GM21381 (cell line): ENCODE results near the gene ERLIN1.

Source experiments
- ATAC-seq: cut with Tn5 transposase; IDR thresholded peaks from one replicate; pipeline ENCODE4 v1.9.1; 2021; ENCODE audit warnings: mild to moderate bottlenecking, moderate library complexity; ENCODE audit not compliant: unreplicated experiment

The ERLIN1 gene

DNA sequence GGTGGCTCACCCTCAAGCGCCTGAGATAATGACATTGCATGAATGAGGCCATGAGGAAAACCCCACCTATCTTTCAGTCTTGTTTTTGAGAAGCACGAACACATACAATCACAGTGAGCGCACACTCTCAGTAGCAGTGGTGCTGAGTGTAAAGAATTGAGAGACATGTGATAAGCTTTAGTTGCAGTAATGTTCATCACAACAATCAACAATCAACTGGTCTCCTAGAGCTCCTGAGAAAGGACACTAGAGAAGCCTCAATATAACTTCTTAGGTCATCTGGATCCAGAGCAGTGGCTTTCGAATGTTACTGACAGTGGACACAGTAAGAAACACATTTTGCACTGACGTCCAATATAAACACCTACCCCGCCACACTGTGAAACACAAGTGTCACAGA lies 12.8 kb downstream of the ERLIN1 start:
- ATAC-seq, result no peak

DNA sequence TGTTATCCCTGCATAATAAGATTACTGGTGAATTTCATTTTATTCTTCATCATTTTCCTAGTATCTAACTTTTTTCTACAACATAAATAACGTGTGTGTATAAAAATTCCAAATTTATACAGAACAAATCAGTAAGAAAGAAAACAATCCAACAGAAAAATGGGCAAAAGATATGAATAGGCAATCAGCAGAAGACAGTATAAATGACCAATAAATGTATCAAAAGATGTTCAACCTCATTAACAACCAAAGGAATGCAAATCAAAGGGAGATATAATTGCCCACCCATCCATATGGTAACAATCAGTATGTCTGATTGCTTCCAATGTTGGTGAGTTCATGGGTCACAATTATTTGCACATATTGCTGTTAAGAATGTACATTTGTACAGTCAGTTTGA lies 13.5 kb downstream of the ERLIN1 start:
- ATAC-seq, result no peak

DNA sequence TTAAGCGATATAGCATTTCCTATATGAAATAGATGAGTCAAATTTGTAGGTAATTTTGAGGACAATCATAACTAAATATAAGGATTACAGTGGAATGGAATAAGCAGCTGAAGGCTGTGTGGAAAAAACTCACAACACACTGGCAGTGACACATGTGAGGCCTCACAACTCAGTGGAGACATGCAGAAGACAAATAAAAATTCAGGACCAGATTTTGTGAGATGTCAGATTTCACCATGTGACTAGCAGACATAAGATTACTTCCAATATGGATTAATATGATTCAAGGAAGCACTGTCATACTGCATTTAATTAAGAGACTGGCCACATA lies 17.6 kb downstream of the ERLIN1 start:
- ATAC-seq, result no peak

DNA sequence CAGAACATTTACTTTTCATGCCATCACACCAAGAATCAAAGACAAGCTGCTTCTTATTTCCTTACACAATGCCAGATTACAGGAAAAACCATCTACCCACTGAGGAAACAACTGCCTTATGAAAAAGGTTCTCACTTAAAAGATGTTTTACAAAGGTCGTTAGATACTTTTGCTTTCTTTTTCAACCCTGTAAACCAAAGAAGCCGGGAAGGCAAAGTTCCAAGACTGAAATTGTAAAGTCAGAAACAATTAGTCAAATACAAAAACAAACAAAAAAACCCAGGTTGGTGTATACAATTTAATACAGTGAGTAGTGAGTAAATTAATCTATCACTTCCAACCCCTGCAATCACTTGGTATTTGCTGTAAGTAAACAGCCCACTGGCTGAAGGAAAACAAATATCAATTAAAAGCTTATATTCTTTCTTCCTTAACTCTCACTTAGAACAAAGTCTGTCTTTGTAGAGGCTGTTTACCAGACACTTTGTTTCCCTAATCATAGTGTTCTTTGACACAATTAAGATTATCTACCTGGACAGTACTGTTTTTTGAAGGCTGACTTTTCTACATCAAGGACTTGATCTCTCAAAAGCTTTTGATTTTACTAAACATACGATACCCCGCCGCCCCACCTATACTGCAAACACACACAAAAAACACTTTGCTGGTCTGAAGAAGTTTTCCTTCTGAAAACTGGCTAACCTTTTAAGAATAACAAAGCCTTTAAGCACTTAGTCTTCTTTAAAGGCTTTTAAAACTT lies 18.1 kb downstream of the ERLIN1 start:
- ATAC-seq, result no peak

DNA sequence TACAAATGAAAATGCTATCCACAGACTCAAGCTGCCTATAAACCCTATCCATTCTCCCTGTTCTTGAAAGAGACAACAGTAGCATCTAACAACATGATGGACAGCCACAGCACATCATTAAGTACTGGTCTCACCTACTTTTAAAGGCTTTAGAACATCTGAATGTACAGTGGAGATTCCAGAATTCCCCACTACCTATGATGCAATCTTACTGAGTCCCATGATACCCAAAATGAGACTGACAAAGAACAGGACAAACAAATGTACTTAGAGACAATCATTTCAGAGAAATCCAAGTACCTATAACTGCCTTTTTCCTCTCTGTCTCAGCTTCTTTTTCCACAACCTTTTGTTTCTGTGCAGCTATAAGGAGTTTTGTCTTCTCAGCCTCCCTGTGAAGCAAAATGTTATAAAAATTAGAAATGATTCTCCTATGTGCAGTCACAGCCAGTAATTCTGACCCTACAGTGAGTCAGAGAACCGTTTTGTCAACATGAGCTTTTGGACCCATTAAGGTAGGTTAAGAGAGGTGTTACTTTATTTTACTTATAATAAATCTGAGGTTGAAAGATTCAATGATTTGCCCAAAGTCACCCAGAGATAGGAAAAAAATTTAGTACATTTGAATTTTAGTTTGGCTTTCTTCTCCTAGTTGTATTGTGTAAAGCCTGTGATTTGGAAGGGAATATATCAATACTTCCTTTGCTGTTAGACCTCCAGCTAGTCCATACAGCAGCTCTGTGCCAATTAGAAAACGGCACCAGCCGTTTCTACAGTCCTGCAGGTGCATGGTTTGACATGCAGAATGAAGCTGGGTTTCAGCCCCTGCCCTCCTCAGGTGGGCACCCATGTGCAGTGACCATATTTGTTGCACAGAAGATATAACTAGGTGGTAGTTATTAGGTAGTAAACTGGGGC lies 21.9 kb downstream of the ERLIN1 start:
- ATAC-seq, result no peak

DNA sequence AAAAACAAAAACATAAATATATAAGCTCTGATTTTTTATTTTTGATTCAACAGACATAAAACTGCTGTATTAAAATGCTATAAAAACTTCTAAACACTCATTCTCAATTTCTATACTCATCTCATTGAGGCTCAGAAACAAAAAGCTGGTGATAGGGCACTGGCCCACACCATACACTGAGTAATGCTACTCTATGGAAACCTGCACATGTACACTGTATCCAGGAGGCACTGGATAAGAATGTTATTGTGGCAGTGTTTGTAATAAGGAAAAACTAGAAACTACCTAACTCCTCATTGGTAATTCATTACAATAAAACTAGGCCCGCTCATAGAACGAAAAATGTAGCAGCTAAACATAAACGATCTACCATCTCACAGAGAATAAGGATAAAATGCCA lies 23.1 kb downstream of the ERLIN1 start:
- ATAC-seq, result no peak

DNA sequence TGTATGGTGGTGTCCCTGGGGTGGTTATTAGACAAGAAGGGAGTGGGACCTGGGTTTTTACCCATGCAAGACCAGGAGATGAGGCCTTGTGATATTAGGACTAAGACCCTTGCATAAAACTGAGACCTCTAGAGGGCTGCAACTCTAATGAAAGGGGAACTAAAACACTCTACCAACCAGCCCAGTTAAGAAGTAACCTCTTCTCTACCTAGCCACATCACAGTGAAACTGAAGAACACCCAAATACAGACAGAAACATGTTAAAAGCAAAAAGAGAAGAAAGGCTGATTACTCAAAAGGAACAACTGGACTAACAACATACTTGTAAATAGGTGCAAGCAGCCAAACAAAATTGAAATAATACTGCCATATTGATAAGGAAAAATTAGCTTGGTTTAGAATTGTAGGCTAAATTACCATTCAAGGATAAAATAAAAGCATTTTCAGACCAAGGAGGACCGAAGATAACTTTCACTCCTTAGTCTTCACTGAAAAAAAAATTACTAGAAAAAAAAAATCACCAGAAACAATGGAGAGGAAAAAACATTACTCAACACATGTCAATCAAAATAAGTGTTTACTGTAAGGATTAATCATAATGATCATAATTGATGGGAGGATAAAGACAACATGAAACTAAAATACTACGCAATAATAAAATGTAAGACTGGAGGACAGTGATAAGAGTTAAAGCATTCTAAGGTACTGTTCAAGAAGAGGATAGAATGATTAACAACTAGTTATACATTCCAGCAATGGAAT lies 27.6 kb downstream of the ERLIN1 start:
- ATAC-seq, result peak; percentile 90

DNA sequence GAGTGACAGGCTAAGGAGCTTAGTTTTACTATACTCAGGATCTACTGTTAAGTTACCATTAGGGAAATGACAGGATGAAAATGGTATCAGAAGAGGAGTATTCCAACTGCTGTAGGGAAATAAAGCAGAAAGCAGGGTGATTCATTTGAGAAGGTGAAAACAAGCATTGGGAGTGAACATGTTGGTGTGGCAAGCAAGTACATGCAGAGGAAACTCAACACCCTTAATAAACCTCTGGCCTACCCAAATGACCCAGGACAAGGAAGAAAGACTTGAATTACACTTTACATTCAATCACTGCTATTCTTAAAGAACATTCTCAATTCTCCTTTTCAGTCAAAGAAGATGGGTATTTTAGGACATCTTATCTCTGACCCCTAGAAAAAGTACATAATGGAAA lies 28.7 kb downstream of the ERLIN1 start:
- no peak for ATAC-seq

DNA sequence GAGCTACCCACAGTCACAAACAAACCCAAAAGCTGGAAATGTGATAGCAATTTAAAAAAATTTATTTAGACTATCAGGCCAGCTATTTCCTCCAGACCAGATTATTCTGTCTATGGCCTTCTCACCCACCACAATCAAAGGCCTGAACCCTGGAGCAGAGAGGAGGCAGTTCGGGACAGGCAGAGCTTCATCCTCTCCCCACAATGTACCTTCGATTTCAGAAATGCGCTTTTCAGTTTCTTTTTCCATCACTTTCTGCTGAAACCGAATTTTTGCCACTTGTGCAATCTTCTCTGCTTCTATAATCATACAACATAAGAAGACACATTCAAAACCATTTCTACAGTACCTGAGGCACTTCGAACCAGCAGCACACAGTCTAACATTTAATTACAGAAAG lies 29.9 kb downstream of the ERLIN1 start:
- ATAC-seq, result no peak

DNA sequence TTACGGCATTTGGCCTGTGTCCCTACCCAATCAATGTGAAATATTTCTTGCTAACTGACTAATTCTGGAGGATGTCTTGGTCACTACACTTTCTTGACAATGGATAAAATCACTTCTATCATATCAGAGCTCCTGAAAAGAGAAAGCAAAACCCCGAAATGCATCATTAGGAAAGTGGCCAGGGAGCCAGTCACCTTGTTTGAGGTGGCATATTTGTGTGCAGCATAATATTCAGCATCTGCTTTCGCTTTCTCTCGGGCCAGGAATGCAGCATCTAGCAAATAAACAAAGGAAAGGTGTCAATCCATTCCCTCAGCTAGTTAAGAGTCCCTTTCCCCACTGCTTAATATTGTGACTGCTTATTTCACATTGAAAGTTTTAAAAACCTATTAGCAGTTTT lies 31.2 kb downstream of the ERLIN1 start:
- no peak for ATAC-seq

DNA sequence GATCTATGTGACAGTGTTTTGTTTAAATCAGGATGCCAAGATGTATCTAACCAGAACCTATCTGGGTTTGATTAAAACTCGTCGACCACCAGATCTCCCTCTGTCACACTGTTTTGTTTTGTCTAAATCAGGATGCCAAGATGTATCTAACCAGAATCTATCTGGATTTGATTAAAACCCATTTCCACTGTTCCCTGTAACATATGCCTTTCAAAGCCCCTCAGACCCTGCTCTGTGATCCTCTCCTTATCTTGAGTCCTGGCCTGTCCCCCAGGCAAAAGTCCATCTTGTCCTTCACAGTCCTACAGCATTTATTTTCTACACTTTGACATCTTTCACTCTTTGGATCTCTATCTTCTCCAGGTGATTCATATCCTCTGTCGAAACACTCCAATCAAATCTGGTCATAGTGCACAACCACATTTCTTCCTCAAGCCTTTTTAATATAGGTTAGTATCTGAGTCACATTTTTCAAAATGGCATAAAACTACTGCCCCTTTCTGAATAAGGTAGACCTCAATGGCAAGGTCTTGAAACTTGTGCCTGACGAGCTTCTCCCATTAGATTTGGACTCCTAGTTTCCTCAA lies 32.5 kb downstream of the ERLIN1 start:
- ATAC-seq, result no peak

DNA sequence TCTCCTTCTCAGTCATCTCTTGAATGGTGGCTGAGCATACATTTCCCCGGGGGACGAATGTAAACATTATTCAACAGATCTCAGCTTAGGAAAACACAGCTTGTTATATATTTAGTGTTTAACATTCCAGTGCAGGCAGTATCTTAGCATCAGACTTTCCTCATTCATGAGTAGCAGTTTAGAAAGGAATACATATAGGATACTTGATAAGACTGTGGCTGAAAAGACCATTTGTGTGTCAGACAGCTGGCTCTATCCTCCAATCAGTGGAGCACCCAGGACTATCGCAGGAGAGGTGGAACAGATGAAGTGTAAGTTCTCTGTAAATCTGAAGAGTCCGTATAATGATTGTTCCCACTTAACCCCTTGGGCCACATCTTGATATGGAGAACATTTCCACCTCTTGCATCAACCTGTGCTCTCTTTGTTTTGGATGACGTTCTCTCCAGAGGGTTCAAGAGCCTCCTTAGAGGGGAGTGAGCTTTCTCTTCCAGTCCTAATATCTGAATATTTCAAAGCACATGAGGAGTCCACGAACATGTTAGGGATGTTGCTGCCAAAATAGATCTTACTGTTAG lies 34.0 kb downstream of the ERLIN1 start:
- ATAC-seq, result no peak

DNA sequence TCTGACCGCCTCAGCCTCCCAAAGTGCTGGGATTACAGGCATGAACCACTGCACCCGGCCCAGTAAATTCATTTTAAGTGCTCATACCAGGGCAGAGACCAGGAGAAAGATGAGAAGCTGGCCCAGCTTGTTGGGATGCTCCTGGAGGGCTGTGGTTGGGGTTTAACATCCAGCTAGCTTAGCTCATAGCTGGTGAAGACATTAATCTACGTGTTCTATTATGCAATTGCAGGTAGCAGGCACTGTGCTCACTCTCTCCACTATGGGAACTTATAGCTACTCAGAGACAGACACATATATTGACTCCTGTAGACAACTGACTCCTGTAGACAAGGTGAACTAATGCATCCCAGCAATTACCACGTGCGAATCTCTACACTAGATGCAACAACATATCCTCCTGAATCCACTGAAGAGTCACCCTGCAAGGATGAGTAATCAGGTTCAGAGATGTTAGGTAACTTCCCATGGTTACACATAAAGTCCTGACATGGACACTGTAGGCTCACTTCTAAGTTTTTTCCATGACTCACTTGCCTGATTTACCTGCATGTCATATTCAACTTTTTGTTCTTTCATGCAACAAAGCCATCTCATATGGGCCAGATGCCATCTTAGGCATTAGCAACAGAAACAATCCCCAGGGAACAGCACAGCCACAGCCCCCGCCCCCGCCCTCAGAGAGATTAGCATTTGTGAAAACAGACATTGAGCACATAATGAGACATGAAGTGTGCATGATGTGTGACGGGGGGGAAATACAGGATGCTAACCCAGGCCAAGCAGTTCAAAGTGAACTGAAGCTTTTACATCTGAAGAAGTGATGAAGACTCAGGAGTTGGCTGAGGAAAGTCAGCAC lies 37.2 kb downstream of the ERLIN1 start:
- no peak for ATAC-seq

DNA sequence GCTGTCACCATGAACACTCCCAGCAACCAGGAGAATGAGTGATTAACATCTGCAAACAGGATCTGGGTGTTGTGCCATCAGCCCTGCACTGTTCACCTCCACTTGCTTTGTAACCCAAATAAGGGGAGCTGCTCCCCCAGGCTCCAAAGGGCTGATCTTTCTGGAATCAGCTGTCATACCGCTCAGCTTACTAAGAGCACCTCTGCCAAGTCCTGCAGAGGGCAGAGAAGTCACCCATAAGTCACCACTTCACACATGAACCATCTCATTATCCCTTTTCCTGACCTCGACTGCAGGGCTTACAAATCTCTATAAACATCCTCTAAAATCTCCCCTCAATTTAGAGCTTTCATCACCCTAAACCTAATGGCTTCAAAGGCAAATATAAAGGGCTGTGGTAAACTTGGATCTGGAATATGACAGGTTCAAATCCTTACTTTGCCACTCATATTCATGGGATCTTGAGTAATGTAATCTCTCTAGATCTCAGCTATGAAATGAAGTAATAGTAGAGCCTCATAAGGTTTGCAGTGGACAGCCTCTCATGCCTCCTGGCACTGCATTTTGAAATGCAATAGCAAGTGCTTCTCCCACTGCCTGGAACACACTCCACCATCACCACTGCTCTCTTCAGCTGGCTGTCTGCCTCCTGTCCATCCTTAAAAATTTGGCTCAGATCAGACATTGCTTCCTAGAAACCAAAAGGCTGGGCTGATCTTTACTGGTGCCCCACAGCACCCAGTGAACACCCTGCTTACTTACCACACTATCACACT lies 38.8 kb downstream of the ERLIN1 start:
- ATAC-seq, result no peak

DNA sequence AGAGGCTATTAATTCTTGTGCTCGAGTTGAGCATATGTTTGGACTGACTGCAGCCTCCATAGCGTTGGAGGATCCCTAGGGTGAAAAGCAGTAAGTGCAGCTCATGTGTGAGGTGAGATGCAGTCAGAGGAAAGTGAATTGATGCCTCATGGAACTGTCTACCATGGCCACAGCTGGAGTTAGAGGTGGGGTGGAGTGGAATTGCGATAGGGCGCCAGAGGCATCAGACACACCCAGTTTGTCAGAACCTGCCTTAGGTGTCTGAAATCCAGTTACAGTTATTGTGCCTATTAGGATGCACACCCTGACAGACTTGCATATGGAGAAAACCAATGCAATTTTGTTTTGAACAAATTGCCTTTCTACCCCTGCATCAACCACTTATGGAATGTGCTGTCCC lies 39.4 kb downstream of the ERLIN1 start:
- ATAC-seq, result no peak

DNA sequence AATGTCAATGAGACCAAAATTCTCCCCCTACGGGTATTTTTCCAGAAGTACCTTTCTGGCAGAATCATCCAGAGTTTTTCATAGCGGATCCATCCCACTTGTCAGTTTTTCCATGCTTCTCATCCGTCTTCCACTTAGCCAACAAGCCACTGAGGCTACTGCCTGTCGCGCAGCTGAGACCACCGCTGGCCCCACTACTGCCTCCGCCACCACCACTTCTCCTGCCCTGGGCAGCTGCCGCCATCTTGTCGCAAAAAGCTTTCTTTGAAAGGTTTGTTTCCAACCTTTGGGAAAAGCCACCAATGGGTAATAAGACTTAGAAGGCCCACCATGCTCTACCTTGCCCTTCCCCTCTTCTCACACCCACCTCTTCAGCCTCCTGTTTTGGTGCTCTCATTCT lies 42.1 kb downstream of the ERLIN1 start:
- no peak for ATAC-seq

DNA sequence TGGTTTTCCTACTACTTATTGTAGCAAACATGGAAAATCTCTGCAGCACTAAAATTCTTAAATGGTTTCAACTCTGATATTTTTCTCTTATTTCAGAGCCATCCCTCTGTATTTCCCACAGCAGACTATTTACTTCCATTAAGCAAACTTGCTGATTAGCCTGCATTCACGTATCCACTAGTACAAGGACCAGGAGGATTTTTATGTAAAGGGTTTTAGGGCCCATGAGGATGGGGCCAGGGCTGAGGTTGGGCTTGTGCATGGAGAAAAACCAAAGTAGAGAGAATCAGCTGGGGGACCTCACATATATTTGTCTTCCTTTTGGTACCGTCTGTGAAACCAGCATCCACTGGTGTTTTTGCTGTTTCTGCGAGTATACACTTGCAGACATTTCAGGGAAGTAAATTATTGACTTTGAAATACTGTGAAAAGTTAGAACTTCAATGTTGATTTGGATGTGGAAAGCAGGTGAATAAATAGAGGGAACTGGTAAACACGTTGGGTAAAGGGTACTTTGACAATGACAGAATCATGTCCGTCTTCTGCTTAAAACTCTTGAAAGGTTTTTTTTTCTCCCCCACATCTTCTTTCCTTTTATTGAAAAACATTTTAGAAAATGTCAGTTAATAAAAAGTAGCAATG lies 44.3 kb downstream of the ERLIN1 start:
- ATAC-seq, result no peak

DNA sequence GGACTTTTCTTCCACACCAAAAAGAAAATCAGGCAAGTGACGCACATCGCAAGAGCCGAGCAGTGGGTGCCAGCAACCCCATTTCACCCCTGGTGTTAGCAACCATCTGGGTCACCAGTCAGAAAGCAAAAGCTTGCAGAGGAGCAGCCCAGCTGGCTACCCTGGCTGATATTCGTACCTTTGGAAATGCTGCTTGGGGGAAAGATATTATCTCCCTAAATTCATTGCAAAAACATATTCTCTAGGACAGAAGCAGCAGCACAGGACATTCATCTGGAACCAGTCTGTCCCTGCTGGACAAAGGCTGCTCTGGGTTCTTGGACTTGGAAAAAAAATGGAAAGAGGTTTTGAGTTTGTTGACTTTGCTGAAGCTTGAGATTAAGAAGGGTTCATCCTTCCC lies 45.8 kb downstream of the ERLIN1 start:
- ATAC-seq, result no peak
